ENCODE measurements around the gene PCSK5. TPM values are rescaled to one million over a fixed set of nuclear protein-coding genes. Genes with fewer than 3 reads are reported as not detected.
A peak's percentile ranks its signal among the peaks of the same experiment; 100 is the strongest.

Gene PCSK5
- total RNA-seq (ENCODE audit: low replicate concordance) = 25.4 and 30.7 TPM in 2 replicates
- long read RNA-seq, partial matches to known transcripts = 7 of 16 reads
- long read RNA-seq, other reads (novel, unspliced or antisense) = 9 of 16 reads

GRCh38 chr9:75890472-75891276, at the start of gene PCSK5:
PCSK5 (plus strand) TSS chr9:75890673; CDS start chr9:75891182, 509 bp downstream.
- Mint-ChIP-seq H3K4me1 (ENCODE audit: unreplicated experiment) (peaks cover 32% of the 10 kb centered on the region), H3K9me3 (no peaks in the 10 kb centered on the region), H3K27me3 (peaks cover 21% of the 10 kb centered on the region), H3K4me3 (peak within 1 kb of the TSS; percentile 96), H3K36me3 (no peaks in the 10 kb centered on the region), H3K27ac (peak within 1 kb of the TSS; percentile 86)
- DNase-seq (ENCODE audit: extremely low spot score, unreplicated experiment) = peak; percentile 91
- TF ChIP-seq, protein P1, sequence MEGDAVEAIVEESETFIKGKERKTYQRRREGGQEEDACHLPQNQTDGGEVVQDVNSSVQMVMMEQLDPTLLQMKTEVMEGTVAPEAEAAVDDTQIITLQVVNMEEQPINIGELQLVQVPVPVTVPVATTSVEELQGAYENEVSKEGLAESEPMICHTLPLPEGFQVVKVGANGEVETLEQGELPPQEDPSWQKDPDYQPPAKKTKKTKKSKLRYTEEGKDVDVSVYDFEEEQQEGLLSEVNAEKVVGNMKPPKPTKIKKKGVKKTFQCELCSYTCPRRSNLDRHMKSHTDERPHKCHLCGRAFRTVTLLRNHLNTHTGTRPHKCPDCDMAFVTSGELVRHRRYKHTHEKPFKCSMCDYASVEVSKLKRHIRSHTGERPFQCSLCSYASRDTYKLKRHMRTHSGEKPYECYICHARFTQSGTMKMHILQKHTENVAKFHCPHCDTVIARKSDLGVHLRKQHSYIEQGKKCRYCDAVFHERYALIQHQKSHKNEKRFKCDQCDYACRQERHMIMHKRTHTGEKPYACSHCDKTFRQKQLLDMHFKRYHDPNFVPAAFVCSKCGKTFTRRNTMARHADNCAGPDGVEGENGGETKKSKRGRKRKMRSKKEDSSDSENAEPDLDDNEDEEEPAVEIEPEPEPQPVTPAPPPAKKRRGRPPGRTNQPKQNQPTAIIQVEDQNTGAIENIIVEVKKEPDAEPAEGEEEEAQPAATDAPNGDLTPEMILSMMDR (conservative IDR thresholded peaks at IDR 0.05) = peak; percentile 49

GRCh38 chr9:75844321-75844720, 46.2 kb upstream of the PCSK5 start:
- Mint-ChIP-seq H3K36me3 (no peaks in the 10 kb centered on the region), H3K27me3 (no peaks in the 10 kb centered on the region), H3K4me3 (no peak overlapping the region), H3K4me1 (ENCODE audit: unreplicated experiment) (no peaks in the 10 kb centered on the region), H3K27ac (no peak overlapping the region), H3K9me3 (peaks cover 4% of the 10 kb centered on the region)
- no peak for DNase-seq (ENCODE audit: extremely low spot score, unreplicated experiment)
- TF ChIP-seq, protein P1 (conservative IDR thresholded peaks at IDR 0.05) = no peak

- TF ChIP-seq, protein P1 (conservative IDR thresholded peaks at IDR 0.05) = no peak
- Mint-ChIP-seq H3K4me3 (no peak overlapping the region), H3K27me3 (no peaks in the 10 kb centered on the region), H3K4me1 (ENCODE audit: unreplicated experiment) (no peaks in the 10 kb centered on the region), H3K9me3 (peaks cover 8% of the 10 kb centered on the region), H3K36me3 (no peaks in the 10 kb centered on the region), H3K27ac (no peak overlapping the region)
- no peak for DNase-seq (ENCODE audit: extremely low spot score, unreplicated experiment)
Measured at GRCh38 chr9:75845806-75846205, 44.7 kb upstream of the PCSK5 start.

DNA sequence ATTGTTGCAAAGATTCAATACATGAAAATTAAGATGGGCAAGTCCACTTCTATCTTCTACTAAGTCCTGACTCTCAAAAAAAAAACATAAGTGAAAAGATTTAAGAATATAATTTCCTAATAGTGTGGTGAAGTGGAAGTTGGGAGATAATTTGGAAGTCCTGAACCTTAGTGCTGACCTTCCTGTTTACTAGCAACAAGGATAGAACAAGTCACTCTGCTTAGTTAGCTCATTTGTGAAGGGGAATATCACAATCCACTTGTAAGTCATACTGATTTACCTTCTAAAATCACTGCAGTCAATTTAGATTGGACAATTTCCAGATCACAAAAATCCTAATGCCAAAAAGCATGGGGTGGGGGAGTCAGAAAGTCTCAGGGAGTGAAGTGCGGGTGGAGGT, 43.4 kb upstream of the PCSK5 start:
- H3K4me3 Mint-ChIP-seq = no peak overlapping the region
- peaks cover 5% of the 10 kb centered on the region for H3K4me1 Mint-ChIP-seq (ENCODE audit: unreplicated experiment)
- TF ChIP-seq, protein P1 (conservative IDR thresholded peaks at IDR 0.05) = no peak

GRCh38 chr9:75850459-75851200, 39.8 kb upstream of the PCSK5 start:
- DNase-seq (ENCODE audit: extremely low spot score, unreplicated experiment) = no peak
- Mint-ChIP-seq H3K27me3 (peaks cover 7% of the 10 kb centered on the region), H3K27ac (peak overlapping the region; percentile 48), H3K4me1 (ENCODE audit: unreplicated experiment) (peaks cover 5% of the 10 kb centered on the region), H3K4me3 (no peak overlapping the region), H3K9me3 (peaks cover 4% of the 10 kb centered on the region), H3K36me3 (no peaks in the 10 kb centered on the region)
- TF ChIP-seq, protein P1 (conservative IDR thresholded peaks at IDR 0.05) = no peak

More for the DNA sequence above, 43.4 kb upstream of the PCSK5 start:
- Mint-ChIP-seq H3K36me3 (no peaks in the 10 kb centered on the region), H3K9me3 (peaks cover 8% of the 10 kb centered on the region), H3K27ac (no peak overlapping the region), H3K27me3 (no peaks in the 10 kb centered on the region)
- DNase-seq (ENCODE audit: extremely low spot score, unreplicated experiment) = no peak
